GM19438 (cell line): Measurements from ENCODE around the gene UNC93A.

Source experiments
- ATAC-seq: cut with Tn5 transposase; IDR thresholded peaks from one replicate; pipeline ENCODE4 v1.9.1; 2021; ENCODE audit warnings: low read depth; ENCODE audit not compliant: unreplicated experiment

The UNC93A gene

GRCh38 chr6:167292301-167293087, 1.4 kb downstream of the UNC93A start:
- ATAC-seq: no peak

DNA sequence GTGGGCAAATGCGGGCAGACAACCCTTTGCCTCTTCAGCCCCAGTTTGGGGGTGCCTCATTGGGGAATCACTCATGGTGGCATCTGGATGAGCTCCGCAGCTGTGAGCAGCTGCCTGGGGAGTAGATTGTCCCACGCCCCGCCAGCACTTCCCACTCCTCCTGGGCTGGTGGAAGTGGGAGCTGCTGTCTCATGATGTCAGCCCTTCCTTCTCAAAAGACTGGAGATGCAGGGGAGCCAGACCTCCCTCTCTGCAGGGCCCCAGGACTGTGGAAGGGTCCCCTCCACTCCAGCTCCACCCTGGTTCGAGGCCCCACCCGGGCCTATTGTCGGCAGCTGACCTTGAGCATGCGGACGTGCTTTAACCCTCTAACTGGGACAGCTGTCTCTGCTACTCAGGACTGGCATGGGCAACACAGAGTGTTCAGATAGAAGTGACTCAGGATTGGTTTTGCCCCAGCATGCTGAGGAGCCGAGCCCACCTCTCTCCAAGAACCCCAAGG, 2.0 kb downstream of the UNC93A start:
- ATAC-seq: no peak

- no peak for ATAC-seq
Measured at GRCh38 chr6:167293590-167294091, 2.5 kb downstream of the UNC93A start.

DNA sequence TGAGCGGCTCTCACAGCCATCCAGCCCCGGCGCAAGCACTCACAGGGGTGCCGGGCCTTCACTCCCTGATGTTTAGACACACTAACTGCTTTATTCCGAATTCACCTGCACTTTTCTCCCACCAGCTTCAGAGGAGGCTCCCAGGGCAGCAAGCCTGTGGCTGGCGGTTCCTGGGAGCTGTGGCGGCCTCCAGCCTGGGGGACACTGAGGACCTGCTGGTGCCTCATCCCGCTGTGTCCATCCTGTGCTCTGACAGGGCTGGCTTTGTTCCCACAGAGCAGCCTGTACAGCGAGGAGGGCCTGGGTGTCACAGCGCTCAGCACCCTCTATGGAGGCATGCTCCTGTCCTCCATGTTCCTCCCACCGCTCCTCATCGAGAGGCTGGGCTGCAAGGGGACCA, 3.1 kb downstream of the UNC93A start:
- ATAC-seq: no peak

- no peak for ATAC-seq
Measured at GRCh38 chr6:167294651-167295494, 3.8 kb downstream of the UNC93A start.

DNA sequence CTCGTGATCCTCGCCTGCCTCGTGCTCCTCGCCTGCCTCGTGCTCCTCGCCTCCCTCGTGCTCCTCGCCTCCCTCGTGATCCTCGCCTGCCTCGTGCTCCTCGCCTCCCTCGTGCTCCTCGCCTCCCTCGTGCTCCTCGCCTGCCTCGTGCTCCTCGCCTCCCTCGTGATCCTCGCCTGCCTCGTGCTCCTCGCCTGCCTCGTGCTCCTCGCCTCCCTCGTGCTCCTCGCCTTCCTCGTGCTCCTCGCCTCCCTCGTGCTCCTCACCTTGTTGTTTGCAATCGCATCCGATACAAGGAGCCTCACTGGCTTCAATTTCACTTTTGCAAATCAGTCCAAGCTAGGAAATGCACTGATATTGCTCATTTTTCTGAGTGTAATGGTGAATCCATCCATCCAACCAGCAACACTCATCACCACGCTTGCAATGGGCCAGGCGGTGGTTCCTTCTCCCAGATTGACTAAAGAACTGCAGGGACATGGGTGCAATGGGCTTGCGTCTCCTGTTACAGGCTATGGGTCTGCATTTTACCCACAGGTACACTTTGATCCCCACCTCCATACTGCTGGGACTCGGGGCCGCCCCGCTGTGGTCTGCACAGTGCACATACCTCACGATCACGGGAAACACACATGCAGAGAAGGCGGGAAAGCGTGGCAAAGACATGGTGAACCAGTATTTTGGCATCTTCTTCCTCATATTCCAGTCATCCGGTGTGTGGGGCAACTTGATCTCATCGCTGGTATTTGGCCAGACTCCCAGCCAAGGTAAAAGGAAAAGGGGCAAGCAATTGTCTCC, 4.6 kb downstream of the UNC93A start:
- no peak for ATAC-seq

DNA sequence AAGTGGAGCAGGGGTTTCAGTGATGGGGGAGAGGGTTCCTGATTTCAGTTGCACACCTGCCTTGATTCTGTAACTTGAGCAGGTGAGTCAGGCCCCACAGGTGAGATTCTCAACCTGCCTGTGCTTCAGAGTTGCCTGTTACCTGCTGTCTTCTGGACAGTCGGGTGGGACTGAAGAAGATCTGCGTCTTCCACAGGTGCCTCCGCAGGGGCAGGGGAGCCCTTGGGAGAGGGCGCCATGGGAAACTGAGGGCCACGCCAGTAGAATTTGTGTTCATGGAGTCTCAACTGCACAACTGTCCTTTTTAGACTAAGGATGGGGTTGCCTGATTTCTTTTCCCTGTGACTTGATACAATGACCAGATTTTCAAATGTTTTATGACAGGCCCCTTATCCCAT, 5.2 kb downstream of the UNC93A start:
- ATAC-seq: no peak

GRCh38 chr6:167296902-167297301, 5.8 kb downstream of the UNC93A start:
- ATAC-seq: no peak

DNA sequence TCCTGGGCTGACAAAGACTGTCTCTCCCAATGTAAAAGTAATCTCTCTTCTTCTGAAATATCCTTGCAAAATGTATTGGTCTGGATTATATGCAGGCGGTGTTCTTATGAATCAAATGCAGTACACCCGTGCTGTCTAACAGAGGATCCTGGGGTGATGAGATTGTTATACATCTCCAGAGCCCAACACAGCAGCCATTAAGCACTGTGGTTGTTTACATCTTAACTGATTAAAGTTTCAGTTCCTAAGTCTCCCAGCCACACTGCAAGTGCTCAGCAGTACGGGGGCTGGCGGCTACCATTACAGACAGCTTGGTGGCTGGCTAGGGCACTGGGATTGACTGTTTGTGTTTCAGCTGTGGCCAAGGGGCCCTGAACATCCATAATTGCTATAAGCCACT, 7.0 kb downstream of the UNC93A start:
- no peak for ATAC-seq

DNA sequence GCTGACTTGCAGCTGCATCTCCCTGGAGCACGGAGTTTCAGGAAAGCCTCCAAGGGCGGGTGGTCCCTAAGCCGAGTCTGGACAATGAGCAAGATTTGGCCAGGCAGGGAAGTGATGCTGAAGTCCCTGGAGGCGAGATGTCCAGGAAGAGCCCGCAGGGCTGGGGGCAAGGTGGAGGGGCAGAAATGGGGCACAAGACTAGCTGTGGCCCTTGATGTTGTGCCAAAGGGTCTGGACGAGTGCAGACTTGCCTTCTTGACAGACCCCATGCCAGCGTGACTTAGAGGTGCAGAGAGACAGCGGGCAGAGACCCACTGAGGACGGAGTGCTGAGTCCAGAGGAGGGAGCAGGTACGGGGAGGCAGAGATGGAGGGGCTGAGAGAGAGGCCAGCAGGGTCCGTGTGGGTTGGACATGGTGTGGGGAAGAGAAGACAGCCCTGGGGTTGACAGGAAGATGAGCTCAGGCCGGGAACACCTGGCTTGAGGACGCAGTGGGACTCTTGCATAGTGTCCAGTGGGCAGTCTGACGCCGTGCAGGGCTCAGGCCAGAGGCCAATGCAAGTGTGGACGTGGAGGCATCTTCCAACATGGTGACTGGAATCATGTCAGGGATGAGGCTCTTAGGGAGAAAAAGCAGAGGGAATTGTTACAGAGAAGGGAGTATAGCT, 8.7 kb downstream of the UNC93A start:
- ATAC-seq: no peak

GRCh38 chr6:167300902-167301777, 10.0 kb downstream of the UNC93A start:
- no peak for ATAC-seq

- no peak for ATAC-seq
Measured at GRCh38 chr6:167302074-167302473, 11.0 kb downstream of the UNC93A start.

DNA sequence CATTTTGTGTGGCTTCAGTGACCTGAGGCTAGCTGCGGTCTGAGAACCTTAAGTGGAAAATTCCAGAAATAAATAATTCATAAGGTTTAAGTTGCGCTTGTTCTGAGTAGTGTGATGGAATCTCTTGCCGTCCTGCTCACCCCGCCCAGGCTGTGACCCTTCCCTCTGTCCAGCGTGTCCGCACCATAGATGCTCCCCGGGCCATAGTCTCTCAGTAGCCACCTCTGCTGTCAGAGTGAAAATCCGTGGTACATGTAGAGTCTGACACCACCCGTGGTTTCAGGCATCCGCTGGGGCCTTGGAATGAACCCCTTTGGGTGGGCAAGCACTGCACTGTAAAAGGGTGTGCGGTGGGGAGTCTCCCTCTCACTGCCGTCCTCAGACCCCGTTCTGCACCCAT, 11.7 kb downstream of the UNC93A start:
- ATAC-seq: no peak

GRCh38 chr6:167303675-167304625, 12.8 kb downstream of the UNC93A start:
- no peak for ATAC-seq

- ATAC-seq: no peak
Measured at GRCh38 chr6:167304912-167305311, 13.8 kb downstream of the UNC93A start.

DNA sequence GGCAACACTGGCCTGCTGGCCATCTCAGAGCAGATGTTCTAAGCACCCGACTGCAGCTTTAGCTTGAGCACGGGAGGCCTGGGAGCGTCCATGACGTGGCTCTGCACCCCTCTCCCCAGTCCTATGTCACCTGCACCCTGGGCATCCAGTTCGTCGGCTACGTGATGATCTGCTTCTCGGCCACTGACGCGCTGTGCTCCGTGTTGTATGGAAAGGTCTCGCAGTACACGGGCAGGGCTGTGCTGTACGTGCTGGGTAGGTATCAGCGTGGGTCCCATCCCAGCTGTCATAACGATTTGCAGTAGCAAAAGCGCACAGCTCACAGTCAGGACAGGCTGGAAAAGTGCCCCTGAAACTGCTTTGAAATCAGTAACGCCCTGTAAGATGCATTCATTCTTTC, 14.7 kb downstream of the UNC93A start:
- no peak for ATAC-seq

DNA sequence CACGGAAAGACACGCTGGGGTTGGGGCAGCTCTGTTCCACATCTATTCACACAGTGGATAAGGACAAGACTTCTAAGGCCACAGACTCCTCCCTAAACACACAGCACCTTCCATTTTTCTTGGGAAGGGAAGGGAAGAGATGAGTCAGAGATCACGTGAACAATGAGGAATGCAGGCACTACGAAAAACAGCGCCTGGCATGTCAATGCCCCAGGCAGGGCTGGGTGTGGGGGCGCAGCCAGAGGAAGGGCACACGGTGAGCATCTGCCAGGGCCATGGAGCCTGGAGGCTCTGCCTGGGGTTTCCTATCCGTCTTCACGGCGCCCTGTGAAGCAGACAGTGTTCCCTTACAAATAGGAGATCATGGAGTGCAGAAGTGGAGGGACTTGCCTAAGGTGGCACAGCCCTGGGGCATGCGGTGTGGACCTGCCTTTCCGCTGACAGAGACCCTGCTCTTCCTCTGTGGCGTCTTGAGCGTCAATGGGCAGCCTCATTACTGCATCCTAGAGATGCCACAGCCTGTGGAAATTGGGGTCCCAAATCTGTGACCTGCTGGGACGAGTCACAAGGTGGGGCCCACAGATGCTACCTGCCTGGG, 15.4 kb downstream of the UNC93A start:
- no peak for ATAC-seq
